ENCODE data around the gene SRP9. TPM values are rescaled to one million over a fixed set of nuclear protein-coding genes. Genes with fewer than 3 reads are reported as not detected.

Gene SRP9
- total RNA-seq, 1 donor from 2014 or later: 252 TPM

DNA sequence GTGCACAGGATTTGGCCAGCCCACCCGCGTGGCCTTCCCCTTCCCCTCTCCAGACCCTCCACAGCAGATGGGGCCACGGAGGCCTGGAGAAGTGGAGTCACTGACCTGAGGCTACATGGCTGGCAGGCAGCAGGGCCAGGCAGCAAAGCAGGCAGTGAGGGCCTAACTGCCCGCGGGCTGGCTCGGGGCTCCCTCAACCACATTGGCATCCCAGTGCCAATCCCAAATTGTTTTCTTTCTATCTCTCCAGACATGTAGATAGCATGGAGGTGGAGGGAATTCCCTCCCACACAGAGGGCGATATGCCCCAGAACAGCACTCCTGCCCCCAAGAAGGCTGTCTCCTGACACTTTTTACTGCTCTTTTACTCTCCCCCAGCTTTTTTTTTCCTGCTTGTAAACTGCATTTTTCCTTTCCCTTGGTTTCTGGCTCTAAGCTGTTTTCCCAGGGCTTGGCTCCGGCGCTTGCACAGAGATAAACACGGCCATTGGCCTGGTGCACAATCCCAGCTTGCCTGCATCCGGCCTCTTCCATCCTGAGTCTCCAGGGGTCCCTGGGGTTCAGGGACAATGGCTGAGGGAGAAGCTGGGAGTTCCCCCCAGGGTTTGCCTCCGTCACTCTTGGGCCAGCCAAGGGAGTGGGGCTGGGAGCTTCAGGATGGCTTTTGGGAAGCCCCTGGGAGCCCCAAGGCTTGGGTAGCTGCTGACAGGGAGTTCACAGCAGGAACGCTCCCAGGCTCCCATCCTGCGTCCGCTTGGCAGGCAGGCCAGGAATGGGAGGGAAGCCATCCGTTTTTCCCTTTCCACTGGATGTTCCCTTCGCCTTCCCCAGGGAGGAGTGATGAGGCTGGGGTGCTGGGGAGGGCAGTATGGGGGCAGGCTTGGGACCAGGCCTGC lies 39.3 kb downstream of the SRP9 start:
- Mint-ChIP-seq H3K36me3 (ENCODE audit: low read depth, unreplicated experiment) (no peaks in the 10 kb centered on the region), H3K27ac (ENCODE audit: unreplicated experiment) (no peak overlapping the region), H3K9me3 (ENCODE audit: unreplicated experiment) (no peaks in the 10 kb centered on the region), H3K4me3 (ENCODE audit: unreplicated experiment) (no peak overlapping the region), H3K27me3 (ENCODE audit: unreplicated experiment) (peaks cover 6% of the 10 kb centered on the region), H3K4me1 (ENCODE audit: unreplicated experiment) (peaks cover 31% of the 10 kb centered on the region)
- peak; percentile 26 for DNase-seq (ENCODE audit: low spot score)
- TF ChIP-seq, protein P1, sequence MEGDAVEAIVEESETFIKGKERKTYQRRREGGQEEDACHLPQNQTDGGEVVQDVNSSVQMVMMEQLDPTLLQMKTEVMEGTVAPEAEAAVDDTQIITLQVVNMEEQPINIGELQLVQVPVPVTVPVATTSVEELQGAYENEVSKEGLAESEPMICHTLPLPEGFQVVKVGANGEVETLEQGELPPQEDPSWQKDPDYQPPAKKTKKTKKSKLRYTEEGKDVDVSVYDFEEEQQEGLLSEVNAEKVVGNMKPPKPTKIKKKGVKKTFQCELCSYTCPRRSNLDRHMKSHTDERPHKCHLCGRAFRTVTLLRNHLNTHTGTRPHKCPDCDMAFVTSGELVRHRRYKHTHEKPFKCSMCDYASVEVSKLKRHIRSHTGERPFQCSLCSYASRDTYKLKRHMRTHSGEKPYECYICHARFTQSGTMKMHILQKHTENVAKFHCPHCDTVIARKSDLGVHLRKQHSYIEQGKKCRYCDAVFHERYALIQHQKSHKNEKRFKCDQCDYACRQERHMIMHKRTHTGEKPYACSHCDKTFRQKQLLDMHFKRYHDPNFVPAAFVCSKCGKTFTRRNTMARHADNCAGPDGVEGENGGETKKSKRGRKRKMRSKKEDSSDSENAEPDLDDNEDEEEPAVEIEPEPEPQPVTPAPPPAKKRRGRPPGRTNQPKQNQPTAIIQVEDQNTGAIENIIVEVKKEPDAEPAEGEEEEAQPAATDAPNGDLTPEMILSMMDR (IDR thresholded peaks at IDR 0.05; ENCODE audit: unreplicated experiment): no peak

DNA sequence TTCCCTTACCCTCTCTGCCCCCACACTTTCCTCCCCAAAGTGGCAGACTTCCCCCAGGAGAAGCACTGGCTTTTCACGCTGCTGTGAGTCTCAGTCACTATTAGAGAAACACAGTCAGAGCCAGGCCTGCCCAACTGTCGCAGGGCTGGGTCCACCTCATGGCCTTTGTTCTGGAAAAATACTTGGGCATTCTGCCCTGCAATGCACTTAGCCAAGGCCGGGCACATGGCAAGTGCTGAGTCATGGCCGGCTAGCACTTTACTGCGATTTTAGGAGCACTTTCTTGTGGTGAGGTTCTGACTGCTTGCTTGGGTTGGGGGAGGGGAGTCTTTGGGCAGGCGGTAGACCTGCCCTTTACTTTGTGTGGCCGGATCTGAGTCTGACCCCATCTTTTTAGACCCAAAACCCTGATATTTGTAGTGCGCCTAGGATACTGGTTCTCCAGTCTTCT lies 40.0 kb downstream of the SRP9 start:
- Mint-ChIP-seq H3K27ac (ENCODE audit: unreplicated experiment) (peak overlapping the region; percentile 65), H3K27me3 (ENCODE audit: unreplicated experiment) (peaks cover 6% of the 10 kb centered on the region), H3K4me1 (ENCODE audit: unreplicated experiment) (peaks cover 31% of the 10 kb centered on the region), H3K9me3 (ENCODE audit: unreplicated experiment) (no peaks in the 10 kb centered on the region), H3K36me3 (ENCODE audit: low read depth, unreplicated experiment) (no peaks in the 10 kb centered on the region), H3K4me3 (ENCODE audit: unreplicated experiment) (no peak overlapping the region)
- DNase-seq (ENCODE audit: low spot score): no peak
- TF ChIP-seq, protein P1 (IDR thresholded peaks at IDR 0.05; ENCODE audit: unreplicated experiment): no peak

DNA sequence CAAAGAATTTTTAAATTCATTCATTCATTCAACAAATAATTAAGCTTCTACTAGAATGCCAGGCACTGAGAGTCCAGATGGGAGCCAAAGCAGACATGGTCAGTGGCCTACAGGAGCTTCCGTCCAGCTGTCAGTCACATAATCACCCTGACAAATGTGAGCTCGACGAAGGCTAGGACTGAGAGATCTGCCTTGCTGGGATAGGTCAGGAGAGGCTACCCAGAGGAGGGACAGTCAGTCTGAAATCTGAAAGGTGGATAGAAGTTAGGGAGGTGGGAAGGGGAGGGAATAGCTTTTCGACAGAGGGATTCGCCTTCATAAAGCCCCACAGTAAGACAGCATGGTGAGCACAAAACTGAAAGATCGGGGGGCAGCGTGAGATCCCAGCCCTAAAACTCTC lies 40.6 kb downstream of the SRP9 start:
- Mint-ChIP-seq H3K27me3 (ENCODE audit: unreplicated experiment) (peaks cover 6% of the 10 kb centered on the region), H3K4me3 (ENCODE audit: unreplicated experiment) (no peak overlapping the region), H3K4me1 (ENCODE audit: unreplicated experiment) (peaks cover 26% of the 10 kb centered on the region), H3K36me3 (ENCODE audit: low read depth, unreplicated experiment) (no peaks in the 10 kb centered on the region), H3K9me3 (ENCODE audit: unreplicated experiment) (no peaks in the 10 kb centered on the region), H3K27ac (ENCODE audit: unreplicated experiment) (peak overlapping the region; percentile 8)
- DNase-seq (ENCODE audit: low spot score): no peak
- TF ChIP-seq, protein P1 (IDR thresholded peaks at IDR 0.05; ENCODE audit: unreplicated experiment): no peak

DNA sequence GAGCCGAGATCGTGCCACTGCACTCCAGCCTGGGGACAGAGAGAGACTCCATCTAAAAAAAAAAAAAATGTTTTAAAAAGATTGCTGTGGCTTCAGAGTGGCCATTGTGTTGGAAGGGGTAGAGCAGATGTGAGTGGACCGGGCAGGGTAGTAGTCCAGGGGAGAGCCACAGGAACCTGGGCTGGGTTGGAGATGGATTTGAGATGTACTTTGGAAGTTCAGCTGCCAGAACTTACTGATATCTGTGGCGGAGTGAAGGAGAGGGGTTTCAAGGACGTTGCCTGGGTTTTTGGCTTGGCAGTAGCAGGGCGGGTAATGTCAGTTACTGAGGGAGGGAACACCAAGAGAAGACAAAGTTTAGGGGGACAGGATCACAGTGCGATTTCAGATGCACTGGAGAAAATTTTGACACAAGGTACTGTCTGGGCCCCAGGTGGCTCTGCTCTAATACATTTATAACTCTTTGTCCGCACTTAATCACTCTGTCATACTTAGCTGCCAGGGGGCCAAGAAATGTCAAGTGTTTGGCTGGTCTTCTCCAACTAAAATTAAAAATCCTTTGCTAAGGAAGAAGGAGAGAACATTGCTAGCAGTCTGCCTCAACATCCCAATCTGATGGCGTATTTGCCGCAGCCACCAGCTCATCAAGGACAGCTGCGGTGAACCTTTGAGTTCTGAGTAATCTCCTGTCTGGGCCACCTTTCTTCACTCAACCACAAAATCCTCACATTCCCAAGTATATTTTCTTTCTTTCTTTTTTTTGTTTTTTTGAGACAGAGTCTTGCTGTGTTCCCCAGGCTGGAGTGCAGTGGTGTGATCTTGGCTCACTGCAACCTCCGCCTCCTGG lies 41.9 kb downstream of the SRP9 start:
- Mint-ChIP-seq H3K4me1 (ENCODE audit: unreplicated experiment) (peaks cover 20% of the 10 kb centered on the region), H3K27ac (ENCODE audit: unreplicated experiment) (no peak overlapping the region), H3K36me3 (ENCODE audit: low read depth, unreplicated experiment) (no peaks in the 10 kb centered on the region), H3K9me3 (ENCODE audit: unreplicated experiment) (no peaks in the 10 kb centered on the region), H3K4me3 (ENCODE audit: unreplicated experiment) (no peak overlapping the region), H3K27me3 (ENCODE audit: unreplicated experiment) (peaks cover 6% of the 10 kb centered on the region)
- TF ChIP-seq, protein P1 (IDR thresholded peaks at IDR 0.05; ENCODE audit: unreplicated experiment): no peak
- no peak for DNase-seq (ENCODE audit: low spot score)
